Stimulated activated CD8-positive, alpha-beta memory T cell treated with anti-CD3 and anti-CD28 coated beads, Interleukin-12 subunit alpha, Interleukin-12 subunit beta, amount 100 ng/mL, for 1 hour (primary cell): ENCODE data around the gene TMEM150C.

Source experiments
- DNase-seq: peaks from one replicate; pipeline ENCODE4 v3.0.0-alpha.2; 2020; ENCODE audit warnings: low read depth

Gene TMEM150C

DNA sequence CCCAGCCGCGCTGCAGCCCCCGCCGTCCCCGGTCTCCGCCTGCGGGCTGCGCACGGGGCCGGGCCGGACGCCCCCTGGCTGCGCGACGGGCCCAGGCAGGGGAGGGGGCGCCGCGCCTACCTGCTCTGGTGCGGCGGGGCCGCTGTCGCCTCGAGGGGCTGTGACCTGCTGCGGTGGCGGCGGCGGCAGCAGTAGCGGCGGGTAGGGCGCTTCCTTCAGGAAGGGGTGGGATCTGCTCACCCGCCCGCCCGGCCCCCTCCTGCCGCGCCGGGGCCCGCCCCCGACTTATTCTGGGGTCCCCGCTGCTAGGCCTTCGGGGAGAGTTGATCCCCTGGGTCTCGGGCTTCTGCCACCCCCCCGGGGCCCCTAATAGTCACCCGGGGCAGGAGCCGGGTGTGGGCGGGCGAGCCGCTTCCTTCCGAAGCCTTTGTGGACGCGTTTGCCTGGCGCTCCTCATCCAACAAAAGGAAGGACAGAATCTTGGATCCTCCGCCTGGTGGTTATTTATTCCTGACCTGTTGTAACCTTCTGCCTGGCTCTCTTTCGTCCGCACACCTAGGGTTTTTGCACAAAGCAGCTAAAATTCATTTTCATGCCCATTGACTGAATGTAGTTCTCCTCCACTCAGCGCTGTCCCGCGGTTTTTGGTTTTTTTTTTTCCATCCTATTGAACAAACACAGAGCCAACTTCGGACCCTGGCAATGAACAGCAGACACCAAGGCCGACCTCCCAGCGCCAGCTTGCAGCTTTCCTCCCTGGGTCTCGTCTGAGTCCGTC is at the start of gene TMEM150C:
TMEM150C (minus strand) TSS at position 203 of the 778 bp plus-strand sequence. CDS start 57,331 bp downstream, outside the sequence.
- DNase-seq = no peak

DNA sequence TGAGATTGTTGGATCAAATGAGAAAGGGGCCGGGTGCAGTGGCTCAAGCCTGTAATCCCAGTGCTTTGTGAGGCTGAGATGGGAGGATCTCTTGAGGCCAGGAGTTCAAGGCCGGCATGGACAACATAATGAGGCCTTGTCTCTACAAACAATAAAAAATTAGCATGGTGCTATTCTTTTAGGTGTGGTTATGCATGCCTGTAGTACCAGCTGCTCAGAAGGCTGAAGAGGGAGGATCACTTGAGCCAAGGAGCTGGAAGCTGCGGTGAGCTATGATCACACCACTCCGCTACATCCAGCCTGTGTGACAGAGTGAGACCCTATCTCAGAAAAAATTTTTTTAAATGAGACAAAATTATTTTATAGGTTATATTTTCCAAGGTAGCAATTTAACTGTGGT is 49.7 kb upstream of the TMEM150C start:
- DNase-seq = no peak

DNA sequence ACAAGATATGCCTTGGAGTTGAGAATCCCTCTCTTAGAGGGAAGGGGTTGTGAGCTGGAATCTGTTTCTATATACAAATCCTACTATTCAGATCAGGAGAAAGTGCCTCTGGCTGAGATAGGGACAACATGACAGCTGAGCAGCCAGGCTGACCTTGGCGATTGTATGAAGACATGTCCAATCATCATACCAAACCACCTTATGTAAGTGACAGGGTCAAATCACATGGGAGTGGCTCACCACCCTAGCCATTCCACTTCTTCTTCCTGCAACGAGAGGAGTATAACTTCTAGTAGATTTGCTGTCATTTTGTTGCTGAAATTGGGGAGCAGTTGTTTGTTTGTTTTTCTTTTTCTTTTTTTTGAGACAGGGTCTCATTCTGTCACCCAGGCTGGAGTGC is 48.3 kb upstream of the TMEM150C start:
- no peak for DNase-seq

DNA sequence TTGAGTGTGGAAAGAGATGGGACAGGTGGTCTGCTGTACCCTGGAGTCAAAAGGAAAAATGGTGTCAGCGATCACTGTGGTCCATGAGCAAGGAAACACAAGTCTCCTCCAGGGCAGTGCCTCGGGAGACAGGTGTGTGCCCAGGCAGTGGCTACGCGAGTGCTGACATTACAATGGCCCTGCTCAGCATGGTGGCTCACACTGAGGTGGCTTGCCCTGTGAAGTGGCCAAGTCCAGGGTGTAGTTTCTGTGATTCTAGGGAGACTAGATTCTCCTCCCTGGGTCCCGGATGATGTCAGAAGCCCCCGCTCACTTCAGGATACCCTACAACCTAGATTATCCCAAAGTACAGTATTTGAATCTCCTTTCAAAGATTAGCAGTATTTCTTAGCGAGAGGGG is 44.8 kb upstream of the TMEM150C start:
- DNase-seq = no peak

DNA sequence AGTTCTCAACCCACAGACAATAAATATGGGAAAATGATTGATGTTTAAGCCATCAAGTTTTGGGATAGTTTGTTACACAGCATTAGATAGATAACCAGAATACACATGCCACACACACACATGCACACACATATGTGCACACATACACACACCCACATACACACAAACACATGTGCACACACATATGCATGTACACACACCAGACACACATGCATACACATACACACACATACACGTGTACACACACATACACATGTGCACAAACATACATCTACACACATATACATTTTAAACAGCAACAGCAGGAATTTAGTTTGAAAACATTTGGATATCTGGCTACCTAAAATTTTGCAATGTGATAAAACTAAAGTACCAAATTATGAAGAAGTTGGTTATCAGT is 42.7 kb upstream of the TMEM150C start:
- no peak for DNase-seq

DNA sequence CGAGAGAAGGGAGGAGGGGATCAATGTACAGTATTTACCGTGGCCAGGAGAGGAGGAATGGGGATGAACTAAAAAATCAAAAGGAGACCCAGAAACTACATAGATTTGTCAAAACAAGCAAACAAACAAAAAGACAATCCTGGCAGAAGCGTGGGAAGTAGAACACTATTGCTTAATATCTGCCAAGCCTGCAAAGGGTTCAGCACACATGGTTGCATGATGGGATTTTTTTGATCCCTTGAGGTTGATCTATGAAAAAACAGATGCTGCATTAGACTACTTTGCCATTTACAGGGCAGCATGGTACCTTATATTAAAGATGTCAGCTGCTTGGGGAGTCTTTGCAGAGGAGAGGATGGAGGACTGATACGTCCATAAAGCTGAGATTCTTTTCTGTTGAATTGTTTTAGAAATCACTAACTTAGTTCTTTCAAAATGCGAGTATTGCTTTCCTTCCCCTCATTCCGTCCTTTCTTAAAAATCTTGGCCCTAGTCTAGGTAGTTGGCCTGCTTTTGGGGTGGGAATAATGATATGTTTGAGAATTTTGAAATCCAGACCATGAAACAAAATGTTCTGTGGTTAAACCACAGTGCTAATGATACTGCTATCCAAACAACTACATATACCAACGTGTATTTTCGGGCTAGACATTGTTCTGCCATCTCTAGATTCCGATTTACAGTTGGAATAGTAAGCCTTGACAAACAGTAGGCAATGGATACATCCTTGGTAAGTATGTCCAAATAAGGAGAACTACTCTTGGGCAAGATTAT is 39.6 kb upstream of the TMEM150C start:
- no peak for DNase-seq

DNA sequence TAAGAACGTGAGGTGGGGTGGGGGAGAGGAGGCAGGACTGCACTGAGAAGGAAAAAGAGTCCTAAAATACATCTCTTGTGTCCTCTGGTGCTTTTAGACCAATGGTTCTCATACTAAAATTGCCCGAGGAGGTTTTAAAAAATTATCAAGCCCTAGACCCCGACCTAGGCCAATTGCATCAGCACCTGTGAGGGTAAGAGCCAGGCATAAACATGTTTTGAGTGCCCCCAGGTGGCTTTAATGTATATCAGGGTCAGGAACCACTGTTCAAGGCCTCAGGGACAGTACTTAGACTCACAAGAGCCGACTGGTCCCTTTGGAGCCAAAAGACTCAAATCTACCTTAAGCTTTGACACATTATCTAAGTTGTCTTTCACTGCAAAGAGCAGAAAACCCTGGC is 37.5 kb upstream of the TMEM150C start:
- no peak for DNase-seq

DNA sequence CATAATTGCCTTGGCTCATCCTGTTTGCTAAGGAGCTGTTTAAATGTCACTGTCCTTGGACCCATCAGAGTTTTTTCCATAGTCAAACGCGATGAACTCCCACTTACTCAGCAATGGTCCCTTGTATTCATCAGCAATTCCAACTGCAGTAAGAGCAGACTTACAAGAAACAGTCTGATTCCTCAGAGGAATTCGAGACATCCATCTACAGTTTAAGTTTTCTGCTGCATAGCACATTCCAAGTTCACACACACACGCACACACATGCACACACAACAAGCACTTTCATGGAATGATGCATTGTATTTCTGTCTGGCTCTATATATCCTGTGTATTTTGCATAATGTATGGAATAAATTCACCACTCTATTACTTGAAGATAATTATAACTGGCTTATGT is 32.7 kb upstream of the TMEM150C start:
- no peak for DNase-seq

DNA sequence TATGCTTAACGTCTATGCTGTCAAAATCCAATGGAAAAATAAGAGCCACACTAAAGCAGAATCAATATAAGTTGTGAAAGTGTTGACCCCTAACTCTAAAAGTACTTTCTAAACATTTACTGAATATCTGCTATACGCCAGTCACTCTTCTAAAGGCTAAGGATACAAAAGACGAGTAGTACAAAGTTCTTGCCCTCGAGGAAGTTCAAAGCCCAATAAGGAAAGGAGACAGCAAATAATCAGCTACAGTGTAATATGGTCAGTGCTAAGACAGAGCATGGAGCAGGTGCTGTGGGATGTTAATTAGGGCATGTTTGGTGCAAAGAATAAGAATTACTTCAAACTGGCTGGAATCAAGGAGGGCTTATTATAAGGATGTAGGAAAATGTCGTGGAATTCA is 31.6 kb upstream of the TMEM150C start:
- DNase-seq = no peak

DNA sequence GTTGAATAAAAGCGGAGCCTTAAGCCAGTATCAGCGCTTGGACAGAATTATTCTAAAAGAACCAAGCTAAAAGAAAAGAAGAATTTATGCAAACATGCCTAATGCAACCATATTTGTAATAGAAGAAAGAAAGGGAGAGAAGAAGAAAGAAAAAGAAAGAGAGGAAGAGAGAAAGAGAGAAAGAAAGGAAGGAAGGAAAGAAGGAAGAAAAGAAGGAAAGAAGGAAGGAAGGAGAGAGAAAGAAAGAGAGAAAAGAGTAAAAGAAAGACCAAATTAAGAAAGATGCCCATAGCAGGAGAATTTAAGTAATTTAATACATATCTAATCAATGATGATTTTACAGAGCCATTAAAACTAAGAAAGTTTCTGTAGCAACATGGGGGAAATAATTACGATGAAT is 30.9 kb upstream of the TMEM150C start:
- no peak for DNase-seq

DNA sequence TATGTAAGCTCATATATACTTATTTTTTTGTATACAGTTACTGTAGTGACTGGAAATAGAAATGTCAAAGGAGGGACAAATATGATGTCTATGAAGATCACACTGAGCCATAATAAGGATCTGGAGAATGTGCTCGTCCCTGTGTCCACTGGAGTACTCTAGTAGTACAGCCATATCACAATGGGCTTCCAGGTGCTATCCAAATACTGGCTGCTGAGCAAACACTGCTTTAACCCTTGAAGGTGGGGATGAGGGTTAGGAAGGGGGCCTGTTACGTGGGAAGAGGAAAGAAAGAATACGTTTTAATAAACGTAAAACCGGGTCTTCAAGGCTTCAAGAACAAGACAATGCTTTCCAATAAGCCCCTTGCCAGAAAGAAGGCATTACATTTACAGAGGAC is 29.8 kb upstream of the TMEM150C start:
- no peak for DNase-seq

DNA sequence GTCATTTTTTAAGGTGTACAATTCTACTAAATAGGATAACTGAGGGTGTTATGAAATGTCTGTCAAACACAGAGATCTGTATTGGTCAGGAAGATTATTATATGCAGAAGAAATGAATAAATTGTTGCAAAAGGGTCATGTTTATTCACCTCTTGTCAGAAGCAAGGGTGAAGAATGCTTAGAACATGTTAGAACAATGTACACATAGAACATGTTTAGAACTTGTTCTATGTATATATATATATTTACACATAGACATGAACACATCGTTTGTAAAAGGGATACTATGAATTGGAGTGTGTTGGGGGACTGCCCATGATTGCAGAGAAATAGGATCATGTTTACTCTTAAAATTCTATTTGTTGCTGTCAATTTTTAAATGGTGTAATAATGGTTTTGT is 28.0 kb upstream of the TMEM150C start:
- DNase-seq = no peak

DNA sequence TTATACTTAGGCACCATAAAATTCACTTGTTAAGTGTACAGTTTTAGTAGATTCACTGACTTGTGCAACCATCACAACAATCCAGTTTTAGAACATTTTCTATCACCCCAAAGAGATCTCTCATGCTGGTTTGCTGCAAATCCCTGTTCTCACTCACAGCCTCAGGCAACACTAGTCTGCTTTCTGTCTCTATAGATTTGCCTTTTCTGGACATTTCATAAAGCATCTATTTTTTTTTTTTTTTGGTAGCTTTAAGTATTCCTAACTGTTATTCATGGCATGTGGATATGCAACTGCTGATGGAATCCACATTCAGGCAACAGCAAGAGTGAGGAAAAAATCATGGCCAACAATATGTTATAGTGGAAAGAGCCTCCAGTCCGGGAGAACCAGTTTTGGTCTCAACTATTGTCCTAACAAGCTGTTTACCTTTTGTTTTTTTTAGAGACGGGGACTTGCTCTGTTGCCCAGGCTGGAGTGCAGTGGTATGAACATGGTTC is 27.0 kb upstream of the TMEM150C start:
- DNase-seq = no peak

DNA sequence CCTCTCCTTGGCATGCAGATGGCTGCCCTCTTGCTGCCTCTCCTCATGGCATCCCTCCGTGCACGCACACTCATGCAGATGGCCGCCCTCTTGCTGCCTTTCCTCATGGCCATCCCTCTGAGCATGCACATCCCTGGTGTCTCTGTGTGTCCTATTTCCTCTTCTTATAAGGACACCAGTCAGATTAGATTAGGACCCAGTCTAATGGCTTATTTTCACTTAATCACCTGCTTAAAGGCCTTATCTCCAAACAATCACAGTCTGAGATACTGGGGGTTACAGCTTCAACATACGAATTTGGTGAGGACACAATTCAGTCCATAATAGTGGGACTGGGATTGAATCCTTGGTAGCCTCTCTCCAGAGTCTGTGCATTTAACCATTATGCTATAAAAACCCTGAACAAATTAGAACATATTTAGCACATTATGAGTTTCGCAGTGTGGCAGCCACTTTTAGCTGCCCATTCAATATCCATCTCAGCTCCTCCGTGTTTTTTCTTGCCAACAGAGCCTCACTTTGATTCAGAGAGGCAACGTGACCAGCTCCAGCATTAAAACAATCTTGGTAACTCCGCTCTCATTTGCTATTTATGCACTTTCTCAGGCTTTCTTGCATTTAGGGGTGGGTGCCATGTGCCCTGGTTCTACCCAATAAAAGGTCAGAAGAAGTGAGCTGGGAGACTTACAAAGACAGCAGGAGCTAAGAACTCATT is 26.2 kb upstream of the TMEM150C start:
- DNase-seq = no peak

DNA sequence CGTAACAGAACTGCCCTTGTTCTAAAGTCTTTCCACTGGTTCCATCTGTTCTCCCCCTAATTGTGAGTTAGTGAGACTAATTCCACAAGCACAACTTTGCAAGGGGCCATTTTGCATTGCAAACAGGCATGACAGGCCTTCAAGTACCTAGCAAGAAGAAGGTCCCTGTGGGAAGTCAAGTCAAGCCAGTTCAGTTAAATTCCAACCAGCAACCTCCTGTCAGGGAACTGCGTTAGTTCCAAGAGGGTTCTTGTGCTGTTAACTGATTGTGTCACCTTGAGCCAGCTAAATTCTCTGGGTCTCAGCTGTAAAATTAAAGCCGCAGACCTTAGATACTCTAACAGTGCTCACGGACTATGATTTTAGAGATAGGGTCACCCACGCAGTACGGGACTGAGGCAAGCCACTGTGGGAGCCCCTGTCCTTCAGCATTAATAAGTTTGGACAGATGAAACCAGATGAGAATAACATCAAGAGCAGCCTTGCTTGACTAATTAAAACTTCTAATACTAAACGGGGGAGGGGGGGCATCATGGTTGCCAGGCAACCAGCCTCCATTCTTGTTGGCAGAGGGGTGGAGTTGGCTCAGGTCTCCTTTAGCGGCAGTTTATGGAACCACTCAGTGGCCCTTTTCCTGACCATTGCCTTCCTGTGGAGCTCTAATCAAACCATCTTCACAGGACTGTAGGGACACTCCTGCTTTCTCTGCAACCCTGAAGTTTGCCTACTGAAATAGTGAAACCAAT is 24.1 kb upstream of the TMEM150C start:
- no peak for DNase-seq

DNA sequence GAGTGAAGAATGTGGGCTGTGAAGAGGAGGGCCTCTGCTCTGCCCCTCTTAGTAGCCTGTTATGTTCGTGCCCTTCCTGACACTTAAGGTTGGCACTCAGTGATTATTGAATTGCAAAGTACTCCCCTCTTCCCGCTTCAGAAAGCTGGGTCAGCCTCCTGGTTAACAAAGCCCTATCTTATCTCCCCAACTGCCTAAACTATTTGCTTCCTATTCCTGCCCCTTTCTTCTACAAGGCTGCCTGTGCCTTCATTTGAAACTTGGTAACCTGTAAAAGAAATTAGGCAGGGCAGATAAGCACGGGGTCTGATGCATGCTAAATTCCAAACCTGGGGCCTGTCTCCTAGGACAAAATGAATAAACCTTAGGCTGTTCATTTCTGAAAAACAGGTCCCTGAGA is 23.1 kb upstream of the TMEM150C start:
- DNase-seq = no peak

DNA sequence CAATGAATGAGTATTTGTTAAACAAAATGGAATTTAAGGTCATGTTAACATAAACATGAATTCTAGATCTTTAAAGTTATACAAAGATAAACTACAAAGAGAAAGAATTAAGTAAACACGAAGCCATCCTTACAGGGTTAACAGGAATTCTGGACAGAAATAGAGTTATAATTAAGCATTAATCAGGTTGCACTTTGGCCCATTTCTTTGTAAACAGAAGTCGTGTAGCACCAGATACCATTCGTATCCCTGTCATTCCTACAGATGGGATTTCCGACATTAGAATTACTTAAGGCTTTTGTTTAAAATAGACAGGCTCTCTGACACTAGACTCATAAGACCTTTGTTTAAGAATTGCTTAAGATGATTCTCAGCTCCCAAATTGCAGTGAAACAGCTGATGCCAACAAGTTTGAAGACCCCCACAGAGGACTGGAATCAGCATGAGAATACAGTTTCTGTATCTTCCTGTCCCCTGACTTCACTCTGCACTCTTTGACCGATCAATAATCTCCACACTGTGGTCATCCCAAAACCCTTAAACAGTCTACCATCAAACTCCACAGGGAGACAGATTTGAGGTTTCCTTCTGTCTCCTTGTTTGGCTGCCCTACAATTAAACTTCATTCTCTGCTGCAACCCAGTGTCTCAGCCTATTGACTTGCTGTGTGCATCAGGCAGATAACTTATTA is 22.3 kb upstream of the TMEM150C start:
- no peak for DNase-seq

DNA sequence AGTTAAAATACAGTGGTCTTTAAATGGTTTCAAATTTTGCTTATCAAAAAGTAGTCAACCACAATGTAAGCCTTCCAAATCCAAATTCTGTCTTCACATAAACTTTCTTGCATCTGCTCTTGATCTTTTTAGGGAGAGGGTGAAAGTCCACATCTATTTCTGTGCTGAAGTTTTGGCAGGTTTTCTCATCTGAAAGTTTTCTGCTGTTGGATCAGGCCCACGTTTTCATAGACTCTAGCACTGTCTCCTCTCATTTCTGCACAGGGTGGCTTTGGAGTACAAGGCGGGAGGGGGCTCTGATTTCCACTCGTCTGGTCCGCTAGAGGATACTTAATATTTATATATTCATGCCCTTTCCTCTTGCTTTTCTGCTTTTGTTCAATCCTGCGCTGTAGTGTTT is 18.1 kb upstream of the TMEM150C start:
- no peak for DNase-seq

DNA sequence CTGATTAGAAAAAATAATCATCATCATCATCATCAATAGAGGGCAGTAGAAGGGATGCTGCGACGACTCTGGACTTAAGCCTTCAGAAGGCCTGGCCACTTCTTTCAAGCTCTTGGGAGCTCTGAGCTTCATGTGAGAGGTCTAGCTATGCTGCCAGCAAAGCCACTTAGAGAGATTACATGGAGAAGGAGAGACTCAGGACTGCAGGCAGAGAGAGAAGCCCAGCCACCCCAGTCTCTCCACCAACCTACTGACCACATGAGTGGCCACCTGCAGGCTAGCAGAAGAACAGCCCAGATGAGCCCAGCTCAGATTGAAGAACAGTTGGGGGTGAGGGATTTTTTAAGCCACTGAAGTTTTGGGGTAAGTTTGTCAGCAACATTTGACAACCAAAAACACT is 17.1 kb upstream of the TMEM150C start:
- DNase-seq = no peak

DNA sequence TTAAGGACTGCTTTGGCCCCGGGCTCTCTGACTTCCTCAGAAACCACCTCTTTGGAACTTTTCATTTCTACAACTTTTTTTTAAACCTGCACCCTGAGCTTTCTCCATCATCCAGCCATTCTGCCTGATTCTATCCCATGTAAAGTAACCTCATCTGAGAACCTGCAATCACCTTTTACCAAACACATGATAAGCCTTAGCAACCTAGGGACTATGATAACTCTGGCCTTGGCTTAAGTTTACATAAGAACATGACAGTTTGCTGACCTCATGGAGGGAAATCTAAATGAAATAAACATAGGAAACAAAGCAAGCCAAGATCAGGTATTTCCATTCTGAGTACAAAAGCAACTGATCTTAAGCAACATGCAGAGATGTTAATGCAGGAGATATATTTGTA is 15.7 kb upstream of the TMEM150C start:
- DNase-seq = no peak

DNA sequence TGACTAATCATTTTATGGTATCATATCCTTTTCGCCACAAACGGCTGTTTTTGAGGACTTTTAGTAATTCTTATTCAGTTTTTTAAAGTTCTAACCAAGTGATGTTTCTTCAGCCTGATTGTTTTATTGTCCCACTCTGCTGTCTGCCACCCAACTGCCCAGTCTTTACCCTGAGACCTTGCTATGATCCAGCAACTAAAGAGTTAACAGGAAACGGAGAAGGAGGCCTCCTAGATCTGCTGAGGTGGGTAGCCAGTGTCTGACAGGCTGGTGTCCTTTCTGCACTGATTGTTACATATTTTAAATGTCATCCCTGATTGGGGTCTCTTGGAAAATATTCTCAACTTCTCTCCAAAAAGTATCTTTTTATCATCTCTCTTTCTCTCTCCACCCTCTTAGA is 7.9 kb upstream of the TMEM150C start:
- DNase-seq = no peak
